ENCODE measurements around the gene SPRYD4.

Gene SPRYD4

DNA sequence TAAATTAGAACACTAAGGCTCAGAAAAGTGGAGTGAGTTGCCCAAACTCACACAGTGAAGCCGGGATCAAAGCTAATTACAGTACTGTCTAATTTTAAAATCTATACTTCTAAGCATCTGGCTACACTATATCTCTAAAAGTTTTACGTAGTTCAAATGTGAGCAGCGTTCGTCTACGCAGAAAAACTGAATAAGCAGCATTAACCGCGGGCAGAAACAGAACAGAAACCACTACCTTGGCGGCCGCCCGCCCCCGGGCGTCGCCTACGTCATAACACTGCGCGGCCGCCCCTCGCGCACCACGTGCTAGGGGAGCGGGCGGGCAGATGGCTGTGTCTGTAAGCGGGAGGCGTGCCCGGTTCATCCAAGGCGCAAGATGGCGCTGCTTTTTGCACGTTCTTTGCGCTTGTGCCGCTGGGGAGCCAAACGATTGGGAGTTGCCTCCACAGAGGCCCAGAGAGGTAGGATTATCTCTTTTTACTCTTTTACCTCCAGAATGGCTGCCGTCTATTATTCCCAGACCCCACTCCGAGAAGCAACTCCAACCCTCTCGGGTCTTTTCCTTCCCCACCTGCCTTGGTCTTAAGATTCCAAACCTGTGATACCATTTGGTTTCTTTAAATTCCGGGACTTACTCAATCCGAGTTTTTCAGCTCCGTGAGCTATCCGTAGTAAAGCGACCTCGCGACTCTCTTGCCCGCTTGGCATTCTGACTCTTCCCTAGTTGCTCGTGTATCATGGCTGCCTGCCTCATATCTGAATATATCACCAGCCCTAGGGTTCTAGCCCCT, at the start of gene SPRYD4:
Gene SPRYD4, plus strand, starts transcription at position 363 of the 791 bp plus-strand sequence. Its CDS starts 14 bp downstream, at position 377.
- no peaks in the 10 kb centered on the region for H3K27me3 ChIP-seq (replicated peaks; ENCODE audit: control insufficient read depth, insufficient read depth, low read length)
- H3K4me3 ChIP-seq (replicated peaks; ENCODE audit: low read depth, low read length): peak within 1 kb of the TSS; percentile 93
- peaks cover 3% of the 10 kb centered on the region for H3K36me3 ChIP-seq (ENCODE audit: control insufficient read depth, insufficient read depth, low read length)
- TF ChIP-seq, protein P1, sequence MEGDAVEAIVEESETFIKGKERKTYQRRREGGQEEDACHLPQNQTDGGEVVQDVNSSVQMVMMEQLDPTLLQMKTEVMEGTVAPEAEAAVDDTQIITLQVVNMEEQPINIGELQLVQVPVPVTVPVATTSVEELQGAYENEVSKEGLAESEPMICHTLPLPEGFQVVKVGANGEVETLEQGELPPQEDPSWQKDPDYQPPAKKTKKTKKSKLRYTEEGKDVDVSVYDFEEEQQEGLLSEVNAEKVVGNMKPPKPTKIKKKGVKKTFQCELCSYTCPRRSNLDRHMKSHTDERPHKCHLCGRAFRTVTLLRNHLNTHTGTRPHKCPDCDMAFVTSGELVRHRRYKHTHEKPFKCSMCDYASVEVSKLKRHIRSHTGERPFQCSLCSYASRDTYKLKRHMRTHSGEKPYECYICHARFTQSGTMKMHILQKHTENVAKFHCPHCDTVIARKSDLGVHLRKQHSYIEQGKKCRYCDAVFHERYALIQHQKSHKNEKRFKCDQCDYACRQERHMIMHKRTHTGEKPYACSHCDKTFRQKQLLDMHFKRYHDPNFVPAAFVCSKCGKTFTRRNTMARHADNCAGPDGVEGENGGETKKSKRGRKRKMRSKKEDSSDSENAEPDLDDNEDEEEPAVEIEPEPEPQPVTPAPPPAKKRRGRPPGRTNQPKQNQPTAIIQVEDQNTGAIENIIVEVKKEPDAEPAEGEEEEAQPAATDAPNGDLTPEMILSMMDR (IDR thresholded peaks at IDR 0.05; ENCODE audit: insufficient read depth, low read length, poor library complexity, severe bottlenecking): peak; percentile 45
- peak; percentile 97 for DNase-seq (ENCODE audit: extremely low read depth, insufficient read length)

- Histone ChIP-seq H3K36me3 (ENCODE audit: control insufficient read depth, insufficient read depth, low read length) (peaks cover 29% of the 10 kb centered on the region), H3K4me3 (replicated peaks; ENCODE audit: low read depth, low read length) (no peak overlapping the region), H3K27me3 (replicated peaks; ENCODE audit: control insufficient read depth, insufficient read depth, low read length) (no peaks in the 10 kb centered on the region)
- DNase-seq (ENCODE audit: extremely low read depth, insufficient read length): no peak
- TF ChIP-seq, protein P1 (IDR thresholded peaks at IDR 0.05; ENCODE audit: insufficient read depth, low read length, poor library complexity, severe bottlenecking): no peak
Measured at GRCh38 chr12:56420411-56420810, 48.0 kb upstream of the SPRYD4 start.

DNA sequence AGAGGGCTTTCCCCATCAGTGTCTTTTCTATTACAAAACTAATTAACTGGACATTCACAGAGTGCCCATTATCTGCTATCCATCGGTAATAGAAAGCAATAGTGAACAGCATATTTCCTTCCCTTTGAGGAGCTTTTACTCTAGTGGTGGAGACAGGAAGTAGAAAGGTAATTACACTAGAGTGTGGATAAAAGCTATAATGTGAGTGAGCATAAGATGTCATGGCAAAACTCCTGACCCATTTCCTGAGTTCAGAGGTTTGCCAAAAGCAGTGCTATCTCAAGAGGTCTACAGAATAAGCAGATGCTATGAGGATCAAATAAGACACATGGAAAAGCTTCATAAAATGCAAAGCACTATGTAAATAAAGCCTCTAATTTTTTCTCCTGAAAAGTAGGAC, 43.2 kb upstream of the SPRYD4 start:
- DNase-seq (ENCODE audit: extremely low read depth, insufficient read length): no peak
- TF ChIP-seq, protein P1 (IDR thresholded peaks at IDR 0.05; ENCODE audit: insufficient read depth, low read length, poor library complexity, severe bottlenecking): no peak
- peaks cover 30% of the 10 kb centered on the region for H3K36me3 ChIP-seq (ENCODE audit: control insufficient read depth, insufficient read depth, low read length)
- H3K27me3 ChIP-seq (replicated peaks; ENCODE audit: control insufficient read depth, insufficient read depth, low read length): no peaks in the 10 kb centered on the region
- no peak overlapping the region for H3K4me3 ChIP-seq (replicated peaks; ENCODE audit: low read depth, low read length)

- H3K36me3 ChIP-seq (ENCODE audit: control insufficient read depth, insufficient read depth, low read length): peaks cover 25% of the 10 kb centered on the region
- DNase-seq (ENCODE audit: extremely low read depth, insufficient read length): no peak
- no peak overlapping the region for H3K4me3 ChIP-seq (replicated peaks; ENCODE audit: low read depth, low read length)
- TF ChIP-seq, protein P1 (IDR thresholded peaks at IDR 0.05; ENCODE audit: insufficient read depth, low read length, poor library complexity, severe bottlenecking): no peak
- H3K27me3 ChIP-seq (replicated peaks; ENCODE audit: control insufficient read depth, insufficient read depth, low read length): no peaks in the 10 kb centered on the region
Measured at GRCh38 chr12:56425940-56426438, 42.4 kb upstream of the SPRYD4 start.

GRCh38 chr12:56431288-56431687, 37.1 kb upstream of the SPRYD4 start:
- TF ChIP-seq, protein P1 (IDR thresholded peaks at IDR 0.05; ENCODE audit: insufficient read depth, low read length, poor library complexity, severe bottlenecking): no peak
- H3K4me3 ChIP-seq (replicated peaks; ENCODE audit: low read depth, low read length): no peak overlapping the region
- H3K36me3 ChIP-seq (ENCODE audit: control insufficient read depth, insufficient read depth, low read length): peaks cover 11% of the 10 kb centered on the region
- H3K27me3 ChIP-seq (replicated peaks; ENCODE audit: control insufficient read depth, insufficient read depth, low read length): no peaks in the 10 kb centered on the region
- no peak for DNase-seq (ENCODE audit: extremely low read depth, insufficient read length)
